CD4-positive, alpha-beta T cell treated with Interleukin-6 at 100 ng/mL for 8 hours (primary cell): ENCODE measurements around the gene WDR35.

ENCODE experiments used
- DNase-seq: peaks from one replicate; pipeline ENCODE4 v3.0.0-alpha.2; 2020; ENCODE audit warnings: mixed read lengths, low spot score

WDR35 gene

GRCh38 chr2:19989667-19990415 lies at the start of gene WDR35:
Gene WDR35 (minus strand): TSS chr2:19990105. CDS start chr2:19990015, 90 bp downstream.
- peak; percentile 89 for DNase-seq

GRCh38 chr2:20037660-20038059 lies 47.8 kb upstream of the WDR35 start:
- DNase-seq, result no peak

DNA sequence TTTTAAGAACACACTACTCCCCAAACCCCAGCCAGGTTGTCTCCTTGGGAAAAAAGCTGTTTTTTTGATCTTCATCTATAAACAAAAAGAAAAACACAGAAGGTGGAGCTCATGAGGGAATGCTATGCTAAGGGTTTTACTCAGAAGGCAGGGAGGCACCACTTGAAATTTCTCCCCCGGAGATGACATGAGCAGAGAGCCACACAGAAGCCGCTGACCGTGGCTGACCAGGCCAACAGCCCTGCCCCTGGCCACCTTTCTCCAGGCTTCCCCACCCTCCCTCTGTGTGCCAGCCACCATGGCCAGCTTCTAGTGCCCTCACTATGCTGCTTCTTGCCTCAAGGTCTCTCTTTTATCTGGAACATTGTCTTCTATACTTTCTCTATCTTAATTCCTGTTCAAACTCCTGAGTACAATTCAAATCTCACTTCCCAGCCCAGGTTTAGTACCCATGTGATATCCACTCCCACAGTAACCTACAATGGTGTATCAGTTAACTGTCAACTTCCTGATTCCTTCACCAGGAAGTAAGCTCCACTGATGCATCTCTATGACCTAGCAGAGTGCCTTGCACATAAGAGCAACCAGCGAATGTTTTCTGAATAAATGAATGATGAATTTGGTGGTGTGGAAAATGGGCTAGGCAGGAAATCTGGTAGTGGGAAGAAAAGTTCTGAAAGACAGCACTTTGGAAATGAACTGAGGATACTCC lies 46.2 kb upstream of the WDR35 start:
- no peak for DNase-seq

DNA sequence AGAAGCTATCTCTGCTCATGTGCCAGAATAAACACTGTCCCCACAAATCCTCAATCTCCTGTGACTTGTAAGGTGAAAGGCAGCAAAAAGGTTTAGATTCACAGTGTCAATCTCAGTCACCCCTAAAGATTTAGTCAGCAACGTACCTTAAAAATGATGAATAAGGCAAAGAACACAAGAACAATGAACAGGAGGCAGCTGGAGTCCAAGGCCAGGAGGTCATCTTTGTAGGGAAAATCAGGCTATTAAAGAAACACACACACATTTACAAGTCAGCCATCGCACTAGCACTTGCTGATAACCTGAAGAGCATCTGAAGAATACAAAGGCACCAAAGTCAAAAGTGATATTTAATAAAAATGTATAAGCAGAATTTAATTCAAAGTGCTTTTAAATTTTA lies 44.9 kb upstream of the WDR35 start:
- DNase-seq, result no peak

DNA sequence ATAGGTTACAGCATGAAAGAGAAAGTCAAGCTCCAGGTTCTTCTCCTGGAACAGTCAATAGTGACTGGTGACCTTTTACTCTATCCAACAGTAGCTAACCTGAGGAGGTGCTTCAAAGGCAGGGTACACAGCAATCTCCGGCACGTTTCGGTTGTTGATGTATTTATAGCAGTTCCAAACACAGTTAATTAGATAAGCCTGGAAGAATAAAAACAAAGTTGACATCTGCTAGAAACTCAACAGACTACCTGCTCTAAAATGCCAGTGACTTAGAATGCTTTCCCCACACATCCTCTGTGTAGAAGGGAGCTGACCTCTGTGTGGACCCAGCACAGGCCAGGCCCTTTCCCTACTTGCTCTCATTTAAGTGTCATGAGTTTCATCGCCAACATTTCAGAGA lies 44.3 kb upstream of the WDR35 start:
- no peak for DNase-seq

- DNase-seq, result no peak
Measured at GRCh38 chr2:20033322-20033721, 43.4 kb upstream of the WDR35 start.

- DNase-seq, result no peak
Measured at GRCh38 chr2:20030224-20030623, 40.3 kb upstream of the WDR35 start.

- no peak for DNase-seq
Measured at GRCh38 chr2:20027705-20028434, 38.0 kb upstream of the WDR35 start.

DNA sequence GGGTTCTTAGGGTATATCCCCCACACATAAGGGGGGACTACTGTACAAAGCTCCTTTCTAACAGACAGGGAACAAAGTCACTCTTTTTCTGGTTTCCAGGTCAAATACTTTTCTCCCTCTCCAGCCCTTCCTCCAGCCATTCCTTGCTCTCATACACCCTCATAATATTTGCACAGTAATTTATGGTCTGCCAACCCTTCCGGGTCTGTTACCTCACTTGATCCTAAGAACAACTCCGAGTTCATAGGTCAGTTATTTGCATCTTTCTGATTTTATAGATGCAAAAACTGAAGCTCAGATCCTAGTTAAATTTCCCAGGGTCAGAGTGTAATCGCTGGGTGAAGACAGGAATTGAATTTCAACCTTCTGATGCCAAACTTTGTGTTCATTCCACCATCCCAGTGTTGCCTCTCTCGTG lies 37.4 kb upstream of the WDR35 start:
- DNase-seq, result no peak

- DNase-seq, result no peak
Measured at GRCh38 chr2:20025065-20025786, 35.3 kb upstream of the WDR35 start.

- no peak for DNase-seq
Measured at GRCh38 chr2:20023688-20024087, 33.8 kb upstream of the WDR35 start.

DNA sequence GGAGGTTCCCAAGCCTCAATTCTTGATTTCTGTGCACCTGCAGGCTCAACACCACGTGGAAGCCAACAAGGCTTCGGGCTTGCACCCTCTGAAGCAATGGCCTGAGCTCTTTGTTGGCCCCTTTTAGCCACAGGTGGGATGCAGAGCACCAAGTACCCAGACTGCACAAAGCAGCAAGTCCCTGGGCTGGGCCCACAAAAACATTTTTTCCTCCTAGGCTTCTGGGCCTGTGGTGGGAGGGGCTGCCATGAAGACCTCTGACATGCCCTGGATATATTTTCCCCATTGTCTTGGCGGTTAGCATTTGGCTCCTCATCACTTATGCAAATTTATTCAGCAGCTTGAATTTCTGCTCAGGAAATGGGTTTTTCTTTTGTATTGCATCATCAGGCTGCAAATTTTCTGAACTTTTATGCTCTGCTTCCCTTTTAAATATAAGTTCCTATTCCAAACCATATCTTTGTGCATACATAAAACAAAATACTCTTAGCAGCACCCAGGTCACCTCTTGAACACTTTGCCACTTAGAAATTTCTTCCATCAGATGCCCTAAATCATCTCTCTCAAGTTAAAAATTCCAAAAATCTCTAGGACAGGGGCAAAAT lies 31.6 kb upstream of the WDR35 start:
- no peak for DNase-seq

DNA sequence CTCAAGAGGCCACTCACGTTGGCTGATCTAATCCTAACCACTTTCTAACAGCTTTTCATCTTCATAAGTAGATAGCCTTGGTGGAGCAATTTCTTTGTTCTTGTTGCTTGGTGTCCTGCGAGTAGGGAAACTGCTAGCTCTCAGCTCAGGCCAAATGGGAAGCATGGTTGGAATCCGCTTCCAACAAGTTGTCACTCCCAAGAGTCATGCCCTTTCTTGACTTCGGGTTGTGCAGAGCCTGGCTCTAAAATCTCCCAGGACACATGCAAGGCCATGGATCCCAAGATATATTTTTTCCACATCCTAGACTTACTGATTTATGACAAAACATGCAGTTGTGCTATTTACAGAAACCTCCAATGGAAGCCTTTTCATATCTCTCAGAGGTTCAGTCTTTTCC lies 29.8 kb upstream of the WDR35 start:
- no peak for DNase-seq

DNA sequence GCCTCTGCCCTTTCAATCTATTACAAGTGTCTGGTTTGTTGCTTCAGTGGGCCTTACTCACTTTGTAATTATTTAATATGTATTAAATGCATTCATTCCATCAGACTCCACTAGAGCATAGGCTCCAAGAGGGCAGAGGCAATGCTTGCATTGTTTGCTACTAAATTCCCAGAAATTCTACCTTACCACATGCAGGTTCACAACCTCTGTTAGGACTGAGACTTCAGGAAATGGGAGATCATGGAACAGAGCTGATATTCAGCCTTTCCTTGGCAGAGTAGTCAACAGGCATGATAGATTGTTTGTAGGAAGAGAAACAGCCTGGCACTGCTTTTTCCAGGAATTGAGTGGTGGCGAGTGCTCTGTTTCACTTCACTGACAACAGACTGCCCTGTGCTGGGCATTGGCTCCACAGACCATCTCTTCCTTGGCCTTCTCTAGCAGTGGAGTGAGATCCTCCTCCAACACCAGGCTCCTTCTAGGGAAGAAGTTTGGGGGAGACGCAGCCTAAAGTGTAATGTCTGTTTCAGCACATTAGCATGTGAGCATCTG lies 28.8 kb upstream of the WDR35 start:
- no peak for DNase-seq

DNA sequence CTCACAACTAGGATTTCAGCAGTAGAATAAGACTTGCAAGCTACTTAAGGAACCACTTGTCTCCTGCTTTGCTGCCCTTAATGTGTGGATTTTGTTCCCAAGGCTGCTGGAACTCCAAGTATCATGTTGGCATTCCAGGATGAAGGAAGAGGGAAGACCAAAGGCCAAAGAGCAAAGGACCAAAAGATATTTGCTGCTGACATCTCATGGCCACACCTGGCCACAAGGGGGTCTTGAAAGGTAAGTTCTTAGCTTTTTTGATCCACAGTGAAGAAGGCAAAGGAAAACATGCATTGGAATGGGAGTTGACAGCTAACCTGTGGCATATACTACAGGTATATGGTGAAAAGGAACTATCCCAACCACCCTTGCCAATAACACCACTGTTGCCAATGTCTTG lies 26.4 kb upstream of the WDR35 start:
- DNase-seq, result no peak

GRCh38 chr2:20015482-20016083 lies 25.7 kb upstream of the WDR35 start:
- peak; percentile 25 for DNase-seq

GRCh38 chr2:20013126-20013849 lies 23.4 kb upstream of the WDR35 start:
- DNase-seq, result no peak

- no peak for DNase-seq
Measured at GRCh38 chr2:20012282-20013125, 22.6 kb upstream of the WDR35 start, which contains the start of gene MATN3. Gene MATN3 (minus strand): TSS chr2:20012668. CDS start chr2:20012631, 37 bp downstream.

DNA sequence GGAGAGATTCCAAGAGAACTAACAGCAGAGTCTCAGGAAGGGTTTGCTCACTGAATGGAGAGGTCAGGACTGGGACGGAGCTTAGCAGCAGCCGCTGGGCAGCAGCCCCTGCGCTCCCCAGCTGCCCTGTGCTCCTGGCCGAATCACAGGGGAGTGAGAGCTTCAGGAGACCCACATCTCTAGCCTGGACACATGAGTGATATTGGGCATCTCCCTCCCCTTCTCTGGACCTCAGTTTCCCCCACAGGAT lies 22.1 kb upstream of the WDR35 start:
- DNase-seq, result no peak
